IMR-90 (cell line): ENCODE data around the gene SAT2. TPM values are rescaled to one million over a fixed set of nuclear protein-coding genes. Genes with fewer than 3 reads are reported as not detected.

Source experiments
- ATAC-seq: fragments of 200-7000 bp; cut with Tn5 transposase; 2 replicates; pipeline ENCODE4 v1.9.1; 2020; ENCODE audit warnings: low read depth, mild to moderate bottlenecking, moderate library complexity
- BruUV-seq: library from RNA; stranded (reverse); fragments of 400-500 nt; replicated peaks from 2 replicates; lab custom pipeline; 2021; lab: Mats Ljungman, UMichigan
- CTCF ChIA-PET: fragments of 300-600 bp; formaldehyde crosslinking; extraction: SDS; loops from one replicate; lab custom pipeline; 2021; ENCODE audit warnings: antibody characterized with exemption; lab: Yijun Ruan, JAX
- POLR2A ChIA-PET: fragments of 300-600 bp; sonication (Branson Sonifier 250); formaldehyde crosslinking; loops from one replicate; lab custom pipeline; 2022; ENCODE audit warnings: antibody characterized with exemption; ENCODE audit not compliant: unreplicated experiment; lab: Charles Lee
- DNase-seq: peaks from one replicate; pipeline ENCODE4 v3.0.0; 2013
- H2AFZ ChIP-seq: replicated peaks from 2 replicates; pipeline ENCODE3; 2013; ENCODE audit warnings: low read length, mild to moderate bottlenecking; ENCODE audit not compliant: poor library complexity
- H2AK5ac ChIP-seq: 2 replicates; pipeline ENCODE4 v1.6.1; 2013; ENCODE audit warnings: low read depth, low read length, inconsistent platforms
- H2AK9ac ChIP-seq: replicated peaks from 2 replicates; pipeline ENCODE3; 2013; ENCODE audit warnings: mild to moderate bottlenecking, low read depth, low read length, moderate library complexity; ENCODE audit not compliant: poor library complexity
- H2BK120ac ChIP-seq: 2 replicates; pipeline ENCODE4 v1.6.1; 2013; ENCODE audit warnings: low read depth, low read length, inconsistent platforms
- H2BK15ac ChIP-seq: 3 replicates; pipeline ENCODE4 v1.6.1; 2013; ENCODE audit warnings: low read depth, low read length, inconsistent platforms
- H2BK20ac ChIP-seq: 2 replicates; pipeline ENCODE4 v1.6.1; 2013; ENCODE audit warnings: low read depth, mild to moderate bottlenecking, inconsistent platforms, low read length, moderate library complexity
- H2BK5ac ChIP-seq: 2 replicates; pipeline ENCODE4 v1.6.1; 2013; ENCODE audit warnings: mild to moderate bottlenecking, low read depth, low read length, inconsistent platforms; ENCODE audit not compliant: poor library complexity, severe bottlenecking
- H3K14ac ChIP-seq: replicated peaks from 2 replicates; pipeline ENCODE4 v1.6.1; 2013; ENCODE audit warnings: low read depth, low read length, inconsistent platforms
- H3K18ac ChIP-seq: 2 replicates; pipeline ENCODE4 v1.6.1; 2013; ENCODE audit warnings: low read depth, low read length, control low read depth
- H3K23ac ChIP-seq: 2 replicates; pipeline ENCODE4 v1.6.1; 2013; ENCODE audit warnings: low read depth, low read length, inconsistent platforms
- H3K27ac ChIP-seq: 2 replicates; pipeline ENCODE4 v1.5.1; 2013; ENCODE audit warnings: mild to moderate bottlenecking, control low read depth, low read length; ENCODE audit not compliant: insufficient read depth
- H3K27me3 ChIP-seq: 2 replicates; pipeline ENCODE4 v1.6.1; 2013; ENCODE audit warnings: low read length; ENCODE audit not compliant: control insufficient read depth, insufficient read depth
- H3K36me3 ChIP-seq: 2 replicates; pipeline ENCODE4 v1.6.1; 2013; ENCODE audit warnings: low read length, mixed read lengths; ENCODE audit not compliant: control insufficient read depth, insufficient read depth
- H3K4ac ChIP-seq: 2 replicates; pipeline ENCODE4 v1.6.1; 2013; ENCODE audit warnings: low read depth, low read length, inconsistent platforms
- H3K4me1 ChIP-seq: 2 replicates; pipeline ENCODE4 v1.6.1; 2013; ENCODE audit warnings: low read length, mixed read lengths; ENCODE audit not compliant: control insufficient read depth, insufficient read depth
- H3K4me2 ChIP-seq: 2 replicates; pipeline ENCODE4 v1.6.1; 2013; ENCODE audit warnings: low read depth, mild to moderate bottlenecking, control low read depth, low read length, moderate library complexity
- H3K4me3 ChIP-seq: 2 replicates; pipeline ENCODE4 v1.5.1; 2013; ENCODE audit warnings: low read depth, mild to moderate bottlenecking, control low read depth, low read length, moderate library complexity; ENCODE audit not compliant: insufficient read depth
- H3K56ac ChIP-seq: 2 replicates; pipeline ENCODE4 v1.6.1; 2013; ENCODE audit warnings: low read length, inconsistent platforms; ENCODE audit not compliant: insufficient read depth; ENCODE audit errors: extremely low read depth
- H3K79me1 ChIP-seq, 2 experiments: 2 replicates each; pipeline ENCODE4 v1.6.1; 2013; ENCODE audit warnings: low read length in 2 of 2, inconsistent platforms in 1 of 2, low read depth in 1 of 2
- H3K9ac ChIP-seq: 2 replicates; pipeline ENCODE4 v1.6.1; 2013; ENCODE audit warnings: low read depth, low read length, control low read depth
- H3K9me1 ChIP-seq: 2 replicates; pipeline ENCODE4 v1.6.1; 2013; ENCODE audit warnings: low read length, inconsistent platforms; ENCODE audit not compliant: insufficient read depth
- H3K9me3 ChIP-seq: 2 replicates; pipeline ENCODE4 v1.6.1; 2013; ENCODE audit warnings: low read length; ENCODE audit not compliant: control insufficient read depth, insufficient read depth
- H4K20me1 ChIP-seq: 2 replicates; pipeline ENCODE4 v1.6.1; 2013; ENCODE audit warnings: low read length, inconsistent platforms; ENCODE audit not compliant: insufficient read depth
- H4K5ac ChIP-seq: 2 replicates; pipeline ENCODE4 v1.6.1; 2013; ENCODE audit warnings: mild to moderate bottlenecking, low read depth, low read length, control low read depth
- H4K8ac ChIP-seq, 2 experiments: 2 replicates each; pipeline ENCODE4 v1.6.1; 2013; ENCODE audit warnings: low read depth in 2 of 2, low read length in 2 of 2, control low read depth in 1 of 2, inconsistent platforms in 1 of 2
- H4K91ac ChIP-seq: 2 replicates; pipeline ENCODE4 v1.6.1; 2013; ENCODE audit warnings: low read depth, low read length, inconsistent platforms; ENCODE audit not compliant: insufficient read depth
- BHLHE40 ChIP-seq: fragments of 150-350 bp; IDR thresholded peaks from 2 replicates; pipeline ENCODE4 v1.6.1; 2016; ENCODE audit warnings: mild to moderate bottlenecking, low read depth, low read length
- CEBPB ChIP-seq: IDR thresholded peaks from 2 replicates; pipeline ENCODE4 v1.6.1; 2012; ENCODE audit warnings: low read depth, low read length, improper control_type of control experiment
- CHD1 ChIP-seq: IDR thresholded peaks from 2 replicates; pipeline ENCODE4 v1.6.1; 2012; ENCODE audit warnings: low read depth, low read length, improper control_type of control experiment
- ELK1 ChIP-seq: fragments of 150-350 bp; IDR thresholded peaks from 2 replicates; pipeline ENCODE4 v1.6.1; 2016; ENCODE audit warnings: low read depth, mild to moderate bottlenecking, low read length, moderate library complexity, borderline replicate concordance
- FOS ChIP-seq: fragments of 150-350 bp; IDR thresholded peaks from 2 replicates; pipeline ENCODE4 v1.6.1; 2016; ENCODE audit warnings: low read depth, low read length
- MAFK ChIP-seq: IDR thresholded peaks from 2 replicates; pipeline ENCODE4 v1.6.1; 2012; ENCODE audit warnings: low read depth, low read length, improper control_type of control experiment
- MAZ ChIP-seq: IDR thresholded peaks from 2 replicates; pipeline ENCODE4 v1.6.1; 2012; ENCODE audit warnings: low read depth, mild to moderate bottlenecking, low read length, improper control_type of control experiment, moderate library complexity, borderline replicate concordance
- MXI1 ChIP-seq: IDR thresholded peaks from 2 replicates; pipeline ENCODE4 v1.6.1; 2012; ENCODE audit warnings: low read depth, mild to moderate bottlenecking, low read length, moderate library complexity, borderline replicate concordance
- NFE2L2 ChIP-seq: fragments of 150-350 bp; IDR thresholded peaks from 2 replicates; pipeline ENCODE4 v1.6.1; 2016; ENCODE audit warnings: low read depth, mild to moderate bottlenecking, low read length
- POLR2A ChIP-seq: IDR thresholded peaks from 2 replicates; pipeline ENCODE4 v1.6.1; 2012; ENCODE audit warnings: mild to moderate bottlenecking, low read depth, low read length
- RAD21 ChIP-seq: IDR thresholded peaks from 2 replicates; pipeline ENCODE4 v1.6.1; 2012; ENCODE audit warnings: low read length, improper control_type of control experiment
- RCOR1 ChIP-seq: IDR thresholded peaks from 2 replicates; pipeline ENCODE4 v1.6.1; 2012; ENCODE audit warnings: mild to moderate bottlenecking, low read length, improper control_type of control experiment; ENCODE audit not compliant: insufficient replicate concordance
- RFX5 ChIP-seq: IDR thresholded peaks from 2 replicates; pipeline ENCODE4 v1.8.0; 2012; ENCODE audit warnings: low read depth, mild to moderate bottlenecking, low read length, moderate library complexity
- USF2 ChIP-seq: fragments of 150-350 bp; IDR thresholded peaks from 2 replicates; pipeline ENCODE4 v1.6.1; 2017; ENCODE audit warnings: mild to moderate bottlenecking, antibody characterized with exemption, low read length, low read depth
- WGBS, 2 experiments: methylation state at CpG; one replicate each; pipeline versions ENCODE4 v1.1.5 to v1.1.7; 2013; ENCODE audit warnings: missing lambda C conversion rate in 2 of 2; ENCODE audit not compliant: insufficient read length in 1 of 2; ENCODE audit errors: extremely low coverage in 2 of 2; 5-methylcytosine and 5-hydroxymethylcytosine counted together
- dilution Hi-C: fragments of 300-500 bp; cut with HindIII; formaldehyde crosslinking; loops from one replicate; pipeline ENCODE4 v1.14.3; 2018; ENCODE audit warnings: low sequenced_read_pairs; ENCODE audit not compliant: unreplicated experiment
- in situ Hi-C: fragments of 300-500 bp; cut with MboI; formaldehyde crosslinking; loops from 3 replicates; pipeline ENCODE4 v1.14.3; 2019; ENCODE audit warnings: low sequenced_read_pairs, inconsistent platforms, mixed read lengths
- intact Hi-C: fragments of 100-400 bp; cut with micrococcal nuclease; formaldehyde crosslinking; loops from 2 replicates; pipeline ENCODE4 v1.10.0; 2022
- polyA plus RNA-seq, 3 experiments: library from polyadenylated mRNA; depleted of rRNA; stranded (reverse); fragments of >200 nt; gene quantifications; 2 replicates each; pipeline ENCODE4 v1.2.3, GENCODE V29; 2012; ENCODE audit warnings: low replicate concordance in 1 of 3
- total RNA-seq: library from RNA; depleted of rRNA; stranded (reverse); fragments of >200 nt; gene quantifications from 2 replicates; pipeline ENCODE4 v1.2.3, GENCODE V29; 2012
- TF ChIP-seq, protein P1 (sequence below): conservative IDR thresholded peaks from 2 replicates; pipeline ENCODE4 v1.5.1; 2012; ENCODE audit warnings: mild to moderate bottlenecking, low read depth, low read length, improper control_type of control experiment

Gene SAT2
- total and polyA plus RNA-seq, 2 of the 4 experiments (the other 2 are of a cell fraction), result 20.4 to 45.9 TPM

DNA sequence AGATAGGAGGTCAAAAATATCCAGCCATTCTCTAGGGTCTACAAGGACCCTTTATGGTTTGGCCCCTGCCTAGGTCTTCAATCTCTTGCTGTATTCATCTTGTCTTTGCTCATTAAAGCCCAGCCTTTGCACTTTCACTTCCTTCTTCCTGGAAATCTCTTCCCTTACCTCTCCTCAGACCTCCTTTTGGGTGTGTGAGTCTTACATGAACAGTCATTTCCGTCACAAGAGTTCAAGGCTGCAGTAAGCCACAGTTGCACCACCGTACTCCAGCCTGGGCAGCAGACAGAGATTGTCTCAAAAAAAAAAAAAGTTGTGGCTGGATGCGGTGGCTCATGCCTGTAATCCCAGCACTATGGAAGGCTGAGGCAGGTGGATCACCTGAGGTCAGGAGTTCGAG lies 17.2 kb upstream of the SAT2 start:
- no CpG with 5 or more reads among the region's 4 CpGs for WGBS, 2 experiments
- in situ Hi-C loops, result no loop called here
- no TSS peak for BruUV-seq

More for the DNA sequence above, 17.2 kb upstream of the SAT2 start:
- Histone ChIP-seq H2AFZ (no peak overlapping the region), H3K4me2 (no peak overlapping the region), H3K27me3 (peaks cover 8% of the 10 kb centered on the region), H3K4me1 (no peaks in the 10 kb centered on the region), H2BK5ac (no peak overlapping the region), H3K9ac (no peak overlapping the region), H3K18ac (no peak overlapping the region), H2BK15ac (no peak overlapping the region), H3K56ac (no peak overlapping the region), H2BK20ac (no peak overlapping the region), H2BK120ac (no peak overlapping the region), H3K4me3 (no peak overlapping the region), H4K8ac (no peak overlapping the region), H3K14ac (no peak overlapping the region), H3K4ac (no peak overlapping the region), H2AK9ac (no peak overlapping the region), H3K36me3 (no peaks in the 10 kb centered on the region), H2AK5ac (no peak overlapping the region), H4K20me1 (no peaks in the 10 kb centered on the region), H4K5ac (no peak overlapping the region), H3K27ac (no peak overlapping the region), H3K79me1 (no peaks in the 10 kb centered on the region), H3K9me3 (no peaks in the 10 kb centered on the region), H3K9me1 (no peaks in the 10 kb centered on the region), H4K91ac (no peak overlapping the region), H3K23ac (no peak overlapping the region)
- DNase-seq (no peak), ATAC-seq (no peak)
- CTCF ChIA-PET, result no interaction called here
- no peak for TF ChIP-seq ELK1
- no peak for TF ChIP-seq USF2
- TF ChIP-seq RFX5, result no peak
- no peak for TF ChIP-seq MAFK
- no peak for TF ChIP-seq MAZ
- no peak for TF ChIP-seq MXI1
- no peak for TF ChIP-seq CEBPB
- TF ChIP-seq BHLHE40, result no peak
- no peak for TF ChIP-seq POLR2A
- no peak for TF ChIP-seq FOS
- no peak for TF ChIP-seq RCOR1
- no peak for TF ChIP-seq CHD1
- TF ChIP-seq, protein P1, sequence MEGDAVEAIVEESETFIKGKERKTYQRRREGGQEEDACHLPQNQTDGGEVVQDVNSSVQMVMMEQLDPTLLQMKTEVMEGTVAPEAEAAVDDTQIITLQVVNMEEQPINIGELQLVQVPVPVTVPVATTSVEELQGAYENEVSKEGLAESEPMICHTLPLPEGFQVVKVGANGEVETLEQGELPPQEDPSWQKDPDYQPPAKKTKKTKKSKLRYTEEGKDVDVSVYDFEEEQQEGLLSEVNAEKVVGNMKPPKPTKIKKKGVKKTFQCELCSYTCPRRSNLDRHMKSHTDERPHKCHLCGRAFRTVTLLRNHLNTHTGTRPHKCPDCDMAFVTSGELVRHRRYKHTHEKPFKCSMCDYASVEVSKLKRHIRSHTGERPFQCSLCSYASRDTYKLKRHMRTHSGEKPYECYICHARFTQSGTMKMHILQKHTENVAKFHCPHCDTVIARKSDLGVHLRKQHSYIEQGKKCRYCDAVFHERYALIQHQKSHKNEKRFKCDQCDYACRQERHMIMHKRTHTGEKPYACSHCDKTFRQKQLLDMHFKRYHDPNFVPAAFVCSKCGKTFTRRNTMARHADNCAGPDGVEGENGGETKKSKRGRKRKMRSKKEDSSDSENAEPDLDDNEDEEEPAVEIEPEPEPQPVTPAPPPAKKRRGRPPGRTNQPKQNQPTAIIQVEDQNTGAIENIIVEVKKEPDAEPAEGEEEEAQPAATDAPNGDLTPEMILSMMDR, result no peak
- no peak for TF ChIP-seq RAD21
- no peak for TF ChIP-seq NFE2L2
- intact Hi-C loops (no loop called here), dilution Hi-C loops (no loop called here)
- POLR2A ChIA-PET, result no interaction called here
